Measurements from ENCODE around the gene CD300A. TPM values are rescaled to one million over a fixed set of nuclear protein-coding genes. Genes with fewer than 3 reads are reported as not detected.

CD300A gene
- total RNA-seq, 1 experiment from 2014 or later = not detected

DNA sequence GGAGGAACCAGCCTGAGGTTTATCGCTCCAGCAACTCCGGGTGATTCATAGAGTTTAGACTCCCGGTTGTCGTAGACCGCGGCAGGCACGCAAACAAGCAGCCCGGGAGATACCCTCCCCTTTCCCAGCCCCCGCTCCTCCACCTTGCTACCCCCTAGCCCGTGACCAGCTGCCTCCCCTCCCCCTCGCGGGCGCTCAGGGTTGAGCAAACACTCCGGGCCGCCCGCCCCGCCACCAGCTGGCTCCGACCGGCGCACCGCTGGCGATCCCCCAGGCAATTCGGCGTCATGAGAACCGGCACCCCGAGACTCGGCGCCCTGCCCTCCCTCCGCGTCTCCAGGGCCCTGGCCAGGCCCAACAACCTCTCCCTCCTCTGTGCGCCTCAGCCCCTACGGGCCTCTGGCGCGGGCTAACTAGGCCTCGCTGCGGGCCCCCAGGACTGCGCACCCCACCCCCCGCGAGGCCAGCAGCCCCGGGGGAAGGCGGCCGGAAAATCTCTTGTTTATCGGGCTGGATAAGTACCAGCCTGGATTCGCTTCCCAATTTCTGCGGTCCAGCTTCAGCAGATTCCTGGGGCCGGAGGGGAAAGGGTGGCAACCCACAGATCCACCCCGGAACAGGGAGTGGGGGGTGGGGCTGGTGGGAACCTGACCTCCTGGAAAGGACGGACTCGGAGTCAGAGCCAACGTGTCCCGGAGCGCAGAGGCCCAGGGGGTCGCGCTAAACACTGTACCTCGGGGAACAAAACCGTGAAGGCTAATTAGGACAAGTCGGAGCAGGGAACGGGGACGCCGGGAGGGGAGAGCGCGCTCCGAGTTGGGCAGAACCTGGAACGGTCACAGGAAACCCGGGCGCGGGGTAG lies 35.5 kb upstream of the CD300A start:
- POLR2A ChIA-PET = interaction anchor here (0.6 to 3.6 kb wide), 20 partner anchors 8 to 1552 kb away, joined by 3 to 43 read pairs (median 4); partner anchors contain the start of genes FDXR and TTYH2
- H3K27me3 Mint-ChIP-seq (ENCODE audit: insufficient read depth, unreplicated experiment) = no peaks in the 10 kb centered on the region

DNA sequence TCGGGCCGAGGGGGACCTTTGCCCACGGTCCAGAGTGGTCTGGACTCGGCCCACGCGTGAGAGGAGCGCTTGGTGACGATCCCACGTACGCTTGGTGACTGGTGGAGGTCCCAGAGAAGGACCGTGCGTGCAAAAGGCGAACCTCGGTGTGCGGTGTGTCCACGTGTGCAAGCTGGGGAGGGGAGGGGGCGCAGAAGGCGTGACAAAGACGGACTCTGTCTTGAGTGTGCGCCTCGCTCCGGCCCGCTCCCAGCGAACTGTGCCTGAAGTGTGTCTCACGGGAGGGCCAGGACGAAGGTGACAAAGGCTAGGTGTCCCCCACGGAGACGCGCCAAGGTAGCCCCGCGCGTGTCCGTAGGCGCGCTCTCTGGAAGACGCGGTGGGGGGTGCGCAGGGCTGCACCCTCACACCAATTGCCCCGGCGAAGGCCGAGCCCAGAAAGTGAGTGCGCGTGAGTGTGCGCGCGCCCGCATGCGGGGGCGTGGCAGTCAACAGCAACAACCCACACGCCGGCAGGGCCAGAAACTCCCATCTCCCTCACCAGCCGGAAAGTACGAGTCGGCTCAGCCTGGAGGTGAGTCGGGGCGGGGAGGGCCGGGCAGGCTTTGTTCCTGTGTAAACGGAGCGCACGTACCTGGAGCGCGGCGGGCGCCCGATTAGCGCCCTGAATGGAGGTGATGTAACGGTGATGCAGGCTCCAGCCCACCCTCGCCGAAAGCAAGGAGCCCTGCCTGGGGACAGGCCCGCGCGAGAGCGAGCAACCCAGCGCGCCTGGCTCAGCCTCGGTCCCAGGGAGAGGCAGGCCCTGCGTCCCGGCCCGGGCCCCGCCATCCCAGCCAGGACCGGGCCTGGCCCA lies 34.6 kb upstream of the CD300A start, which contains the start of gene GPRC5C:
TSS of gene GPRC5C (plus strand) at position 521 of the 856 bp plus-strand sequence. CDS start 7,689 bp downstream, outside the sequence.
- H3K4me3 Mint-ChIP-seq (ENCODE audit: unreplicated experiment) = peak within 1 kb of the TSS; percentile 88
- H3K27me3 Mint-ChIP-seq (ENCODE audit: insufficient read depth, unreplicated experiment) = no peaks in the 10 kb centered on the region
- no TSS peak for BruUV-seq (replicated peaks)
- H3K36me3 Mint-ChIP-seq (ENCODE audit: insufficient read depth, unreplicated experiment) = peaks cover 14% of the 10 kb centered on the region
- H3K27ac Mint-ChIP-seq (ENCODE audit: low read depth, unreplicated experiment) = peak within 1 kb of the TSS; percentile 98
- DNase-seq (ENCODE audit: unreplicated experiment) = peak; percentile 91
- intact Hi-C loops (cut with micrococcal nuclease) = loop anchor here (1.0 kb wide), 1 partner anchor 13 kb away; no protein-coding TSS in a partner anchor
- peaks cover 32% of the 10 kb centered on the region for H3K4me1 Mint-ChIP-seq (ENCODE audit: insufficient read depth, unreplicated experiment)
- POLR2A ChIA-PET = interaction anchor here (0.8 to 3.6 kb wide), 9 partner anchors 10 to 441 kb away, joined by 3 to 43 read pairs (median 9); partner anchors contain the start of genes FDXR and TTYH2
- CTCF ChIA-PET = no interaction called here
- no peaks in the 10 kb centered on the region for H3K9me3 Mint-ChIP-seq (ENCODE audit: unreplicated experiment)
- TF ChIP-seq, protein P1, sequence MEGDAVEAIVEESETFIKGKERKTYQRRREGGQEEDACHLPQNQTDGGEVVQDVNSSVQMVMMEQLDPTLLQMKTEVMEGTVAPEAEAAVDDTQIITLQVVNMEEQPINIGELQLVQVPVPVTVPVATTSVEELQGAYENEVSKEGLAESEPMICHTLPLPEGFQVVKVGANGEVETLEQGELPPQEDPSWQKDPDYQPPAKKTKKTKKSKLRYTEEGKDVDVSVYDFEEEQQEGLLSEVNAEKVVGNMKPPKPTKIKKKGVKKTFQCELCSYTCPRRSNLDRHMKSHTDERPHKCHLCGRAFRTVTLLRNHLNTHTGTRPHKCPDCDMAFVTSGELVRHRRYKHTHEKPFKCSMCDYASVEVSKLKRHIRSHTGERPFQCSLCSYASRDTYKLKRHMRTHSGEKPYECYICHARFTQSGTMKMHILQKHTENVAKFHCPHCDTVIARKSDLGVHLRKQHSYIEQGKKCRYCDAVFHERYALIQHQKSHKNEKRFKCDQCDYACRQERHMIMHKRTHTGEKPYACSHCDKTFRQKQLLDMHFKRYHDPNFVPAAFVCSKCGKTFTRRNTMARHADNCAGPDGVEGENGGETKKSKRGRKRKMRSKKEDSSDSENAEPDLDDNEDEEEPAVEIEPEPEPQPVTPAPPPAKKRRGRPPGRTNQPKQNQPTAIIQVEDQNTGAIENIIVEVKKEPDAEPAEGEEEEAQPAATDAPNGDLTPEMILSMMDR (IDR thresholded peaks at IDR 0.05; ENCODE audit: unreplicated experiment) = no peak

More for the DNA sequence above, 35.5 kb upstream of the CD300A start:
- Mint-ChIP-seq H3K27ac (ENCODE audit: low read depth, unreplicated experiment) (peak overlapping the region; percentile 98), H3K4me3 (ENCODE audit: unreplicated experiment) (peak overlapping the region; percentile 88), H3K4me1 (ENCODE audit: insufficient read depth, unreplicated experiment) (peaks cover 34% of the 10 kb centered on the region), H3K9me3 (ENCODE audit: unreplicated experiment) (no peaks in the 10 kb centered on the region), H3K36me3 (ENCODE audit: insufficient read depth, unreplicated experiment) (peaks cover 6% of the 10 kb centered on the region)
- TSS peak; percentile 8 for BruUV-seq (replicated peaks)
- TF ChIP-seq, protein P1 (IDR thresholded peaks at IDR 0.05; ENCODE audit: unreplicated experiment) = no peak
- peak; percentile 93 for DNase-seq (ENCODE audit: unreplicated experiment)
- CTCF ChIA-PET = interaction anchor here (0.5 to 1.6 kb wide), 8 partner anchors 12 to 966 kb away, joined by 3 to 7 read pairs (median 4); no protein-coding TSS in a partner anchor
- intact Hi-C loops (cut with micrococcal nuclease) = loop anchor here (1.0 kb wide), 1 partner anchor 14 kb away; no protein-coding TSS in a partner anchor

DNA sequence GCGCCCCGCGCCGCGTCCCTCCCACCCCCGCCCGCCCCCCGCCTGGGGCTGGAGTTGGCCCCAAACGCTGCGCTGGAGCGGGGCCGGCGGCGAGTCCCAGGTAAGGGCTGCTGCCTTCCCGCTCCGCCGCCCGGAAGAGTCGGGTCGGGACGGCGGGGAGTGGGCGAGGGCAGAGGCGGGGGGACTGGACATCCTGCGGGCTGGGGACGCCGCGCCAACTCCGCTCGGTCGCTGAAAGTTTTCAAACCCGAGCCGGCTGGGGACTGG lies 34.1 kb upstream of the CD300A start:
- DNase-seq (ENCODE audit: unreplicated experiment) = no peak
- peaks cover 27% of the 10 kb centered on the region for H3K4me1 Mint-ChIP-seq (ENCODE audit: insufficient read depth, unreplicated experiment)
- peaks cover 14% of the 10 kb centered on the region for H3K36me3 Mint-ChIP-seq (ENCODE audit: insufficient read depth, unreplicated experiment)
- H3K4me3 Mint-ChIP-seq (ENCODE audit: unreplicated experiment) = peak overlapping the region; percentile 88
- H3K27ac Mint-ChIP-seq (ENCODE audit: low read depth, unreplicated experiment) = peak overlapping the region; percentile 98
- BruUV-seq (replicated peaks) = no TSS peak
- ChIA-PET CTCF (no interaction called here), POLR2A (no interaction called here)
- H3K27me3 Mint-ChIP-seq (ENCODE audit: insufficient read depth, unreplicated experiment) = no peaks in the 10 kb centered on the region
- TF ChIP-seq, protein P1 (IDR thresholded peaks at IDR 0.05; ENCODE audit: unreplicated experiment) = no peak
- intact Hi-C loops (cut with micrococcal nuclease) = loop anchor here (1.0 kb wide), 1 partner anchor 12 kb away; no protein-coding TSS in a partner anchor
- H3K9me3 Mint-ChIP-seq (ENCODE audit: unreplicated experiment) = no peaks in the 10 kb centered on the region
